ENCODE results near the gene SS18L1. TPM values are rescaled to one million over a fixed set of nuclear protein-coding genes. Genes with fewer than 3 reads are reported as not detected.

The SS18L1 gene
- polyA plus RNA-seq, 1 of the 3 experiments (the other 2 are of a cell fraction), result 10.7 TPM

GRCh38 chr20:62119591-62120364, 23.8 kb upstream of the SS18L1 start:
- no peak overlapping the region for H3K27ac ChIP-seq (ENCODE audit: low read depth in 2 of 2, low read length in 1 of 2)
- 82% methylated on average over 7 of the region's 10 CpGs for WGBS (ENCODE audit: low lambda C conversion rate)
- no peak overlapping the region for H3K4me3 ChIP-seq (ENCODE audit: low read depth in 2 of 2, low read length in 1 of 2)
- peaks cover 0 to 5% of the 10 kb centered on the region in 2 experiments for H3K36me3 ChIP-seq (replicated peaks in 1 of 2; ENCODE audit: control insufficient read depth in 1 of 2, insufficient read depth in 2 of 2, low read length in 1 of 2)
- H3K9me3 ChIP-seq, result no peaks in the 10 kb centered on the region
- POLR2A ChIA-PET, result interaction anchor here (2.0 kb wide), 1 partner anchor 54 kb away, joined by 8 read pairs; the partner anchor contains the start of gene TAF4
- peaks cover 9 to 31% of the 10 kb centered on the region in 2 experiments; a peak in 3 of 4 replicates for H3K4me1 ChIP-seq (ENCODE audit: control insufficient read depth in 1 of 2, insufficient read depth in 2 of 2, low read depth in 1 of 2, low read length in 1 of 2)
- H3K79me2 ChIP-seq (ENCODE audit: insufficient read depth), result peaks cover 19% of the 10 kb centered on the region
- no peak overlapping the region for H2AFZ ChIP-seq (ENCODE audit: low read depth)
- H3K9ac ChIP-seq, result no peak overlapping the region
- no peaks in the 10 kb centered on the region for H3K9me2 ChIP-seq
- CTCF ChIA-PET, result interaction anchor here (0.9 to 2.9 kb wide), 2 partner anchors 53 to 109 kb away, joined by 3 to 11 read pairs; no protein-coding TSS in a partner anchor
- no peaks in the 10 kb centered on the region for H3K27me3 ChIP-seq (ENCODE audit: insufficient read depth)
- no peak for DNase-seq
- TF ChIP-seq ZBTB33 (IDR thresholded peaks at IDR 0.05; ENCODE audit: borderline replicate concordance, low read depth), result no peak
- no peak for TF ChIP-seq MEF2A (IDR thresholded peaks at IDR 0.05; ENCODE audit: borderline replicate concordance, low read depth)
- no peak for TF ChIP-seq TEAD4 (IDR thresholded peaks at IDR 0.05; ENCODE audit: borderline replicate concordance, insufficient read depth)
- TF ChIP-seq EZH2phosphoT487 (IDR thresholded peaks at IDR 0.05; ENCODE audit: borderline replicate concordance, low read depth), result no peak
- no peak for TF ChIP-seq REST (IDR thresholded peaks at IDR 0.05; ENCODE audit: low read depth, low read length)
- TF ChIP-seq GATA2 (CRISPR knock-in tag; IDR thresholded peaks at IDR 0.05), result no peak
- no peak for TF ChIP-seq EP300 (IDR thresholded peaks at IDR 0.05; ENCODE audit: borderline replicate concordance in 1 of 2, low read depth in 1 of 2, low read length in 1 of 2)
- TF ChIP-seq FOXM1 (IDR thresholded peaks at IDR 0.05; ENCODE audit: low read depth), result no peak
- no peak for TF ChIP-seq IRF3 (IDR thresholded peaks at IDR 0.05; ENCODE audit: low read depth, low read length)
- H4K20me1 ChIP-seq (ENCODE audit: insufficient read depth), result peaks cover 18% of the 10 kb centered on the region
- H3F3A ChIP-seq (replicated peaks; ENCODE audit: insufficient read depth), result peaks cover 6% of the 10 kb centered on the region
- no peak overlapping the region for H3K4me2 ChIP-seq

Measured in SK-N-SH (cell line).